HG03575 (cell line): ENCODE results near the gene DPYD.

Experiments used
- ATAC-seq: cut with Tn5 transposase; IDR thresholded peaks from one replicate; pipeline ENCODE4 v1.9.1; 2021; ENCODE audit not compliant: unreplicated experiment, insufficient number of reproducible peaks, low FRiP score; ENCODE audit errors: extremely low read depth

Gene DPYD

DNA sequence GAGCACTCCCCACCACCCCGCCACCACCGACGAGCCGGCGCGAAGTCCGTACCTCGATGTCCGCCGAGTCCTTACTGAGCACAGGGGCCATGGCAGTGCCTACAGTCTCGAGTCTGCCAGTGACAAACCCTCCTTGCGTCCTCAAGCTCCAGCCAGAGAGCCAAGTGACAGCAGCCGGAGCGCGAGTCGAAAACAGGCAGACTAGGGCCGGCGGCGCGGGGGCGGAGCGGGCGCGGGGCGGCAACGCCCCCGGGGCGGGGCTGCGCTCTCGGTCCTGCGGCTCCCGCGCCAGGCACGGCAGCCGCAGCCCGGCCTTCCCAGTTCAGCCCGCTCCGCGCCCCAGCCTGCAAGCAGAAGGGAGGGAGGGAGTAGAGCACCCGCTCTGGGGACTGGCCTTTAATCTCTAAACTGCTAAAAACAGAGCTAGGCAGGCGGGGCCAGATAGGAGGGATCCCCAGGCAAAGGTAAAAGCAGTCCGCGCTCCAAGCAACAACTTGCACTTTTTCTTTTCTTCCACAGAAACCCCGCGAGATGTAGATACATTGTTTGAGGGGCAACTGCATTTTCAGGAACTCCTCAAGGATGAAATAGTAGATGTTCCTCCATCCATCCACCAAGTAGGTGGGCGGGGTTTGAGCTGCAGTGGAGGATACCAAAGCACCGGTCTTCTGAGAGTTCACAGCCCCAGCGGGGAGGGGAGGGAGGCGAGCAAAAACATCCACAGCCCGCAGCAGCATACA is at the start of gene DPYD:
DPYD (minus strand) TSS at position 203 of the 740 bp plus-strand sequence; CDS start at position 91, 112 bp downstream.
- ATAC-seq, result peak; percentile 76

DNA sequence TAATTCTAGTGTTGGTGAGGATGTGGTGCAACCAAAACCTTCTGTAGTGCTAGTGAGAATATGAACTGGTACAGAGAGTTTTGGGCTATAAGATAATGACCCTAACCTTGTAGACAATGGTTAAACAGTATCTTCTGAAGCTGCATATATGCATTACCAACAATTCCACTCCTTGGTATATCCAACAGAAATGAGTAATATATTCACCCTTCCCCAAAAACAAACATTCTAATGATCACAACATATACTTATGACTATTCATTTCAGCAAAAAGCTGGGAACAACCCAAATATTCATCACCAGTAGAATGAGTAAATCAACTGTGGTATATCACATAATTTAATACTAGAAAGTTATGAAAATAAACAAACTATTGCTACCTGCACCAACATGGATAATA is 39.6 kb upstream of the DPYD start:
- no peak for ATAC-seq

DNA sequence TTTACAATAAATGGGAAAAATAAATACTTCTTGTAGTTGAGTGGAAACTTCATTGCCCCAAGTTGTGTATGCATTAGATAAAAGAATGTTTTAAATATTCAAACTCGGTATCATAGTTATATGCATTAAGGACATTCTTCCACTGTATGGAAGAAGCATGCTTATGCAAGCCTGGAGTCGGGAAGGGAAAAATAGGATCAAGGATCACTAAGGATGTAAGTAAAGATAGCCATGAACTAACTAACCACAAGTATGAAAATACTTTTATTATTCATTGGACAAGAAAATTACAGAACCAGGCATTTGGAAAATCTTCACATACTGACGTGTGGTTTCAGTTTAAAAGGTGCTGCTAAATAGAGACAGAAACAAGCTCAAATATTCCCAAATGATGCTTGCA is 26.9 kb upstream of the DPYD start:
- no peak for ATAC-seq

GRCh38 chr1:97943354-97943753 is 22.5 kb upstream of the DPYD start:
- ATAC-seq, result no peak

GRCh38 chr1:97942161-97943123 is 21.6 kb upstream of the DPYD start:
- ATAC-seq, result no peak

GRCh38 chr1:97938285-97938642 is 17.4 kb upstream of the DPYD start:
- no peak for ATAC-seq

DNA sequence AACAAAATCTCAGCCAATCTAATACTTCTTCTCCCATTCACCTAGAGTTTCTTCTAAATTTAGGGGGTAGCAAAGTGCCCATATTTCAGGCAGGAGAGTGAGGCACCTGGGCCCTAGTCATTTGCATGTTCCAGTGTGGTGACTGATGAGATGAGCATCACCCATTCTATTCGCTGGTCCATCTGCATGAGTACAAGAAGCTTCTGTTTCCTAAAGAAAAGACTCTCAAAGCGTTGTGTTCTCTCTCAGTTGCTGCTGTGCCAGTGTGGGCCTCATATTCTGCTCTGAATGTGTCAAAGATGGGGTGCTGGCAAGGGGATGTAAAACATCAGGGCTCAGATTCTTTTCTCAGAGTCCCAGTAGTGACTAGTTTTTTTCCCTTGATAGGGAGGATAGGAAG is 16.1 kb upstream of the DPYD start:
- no peak for ATAC-seq

GRCh38 chr1:97934491-97934890 is 13.7 kb upstream of the DPYD start:
- no peak for ATAC-seq

DNA sequence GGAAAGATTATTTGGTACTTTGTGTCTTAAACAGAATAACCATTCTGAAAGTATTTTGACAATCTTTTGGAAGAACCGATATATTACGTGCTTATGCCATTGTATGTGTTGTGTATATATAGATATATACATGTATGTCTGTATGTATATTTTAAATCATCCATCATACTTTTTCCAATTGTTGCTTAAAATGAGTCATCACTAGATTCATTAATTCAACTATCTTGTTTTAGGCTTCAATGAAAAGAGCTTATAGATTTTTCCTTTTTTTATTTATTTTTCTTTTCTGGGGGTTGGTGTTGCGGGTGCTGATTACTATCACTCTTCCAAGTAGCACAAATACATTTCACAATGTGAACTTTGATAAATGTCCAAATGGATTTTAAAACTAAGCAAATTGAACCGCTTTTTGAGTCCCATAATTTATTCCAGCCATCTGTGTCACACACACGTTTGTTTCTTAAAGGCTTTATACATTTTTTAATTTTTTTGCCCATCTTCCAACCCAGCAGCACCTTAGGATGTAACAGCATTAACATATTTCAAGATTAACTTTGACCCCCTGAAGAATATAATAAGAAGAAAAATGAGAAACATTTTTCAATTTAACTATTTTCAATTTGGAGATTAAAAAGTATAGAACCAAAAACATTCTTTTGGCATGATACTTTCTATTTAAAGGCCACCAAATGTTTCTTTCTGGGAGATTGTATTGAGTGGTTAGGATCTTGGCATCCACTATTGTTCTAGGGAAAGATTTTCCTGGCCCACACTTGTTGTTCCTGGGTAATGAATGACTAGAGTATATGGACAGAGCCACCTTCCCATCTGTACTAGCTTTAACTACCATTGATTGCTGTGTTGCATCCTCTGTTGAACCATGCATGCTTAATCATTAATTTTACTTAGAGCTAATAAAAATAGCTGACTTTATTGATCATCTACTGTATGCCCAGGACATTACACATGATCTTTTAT is 9.3 kb upstream of the DPYD start:
- no peak for ATAC-seq

DNA sequence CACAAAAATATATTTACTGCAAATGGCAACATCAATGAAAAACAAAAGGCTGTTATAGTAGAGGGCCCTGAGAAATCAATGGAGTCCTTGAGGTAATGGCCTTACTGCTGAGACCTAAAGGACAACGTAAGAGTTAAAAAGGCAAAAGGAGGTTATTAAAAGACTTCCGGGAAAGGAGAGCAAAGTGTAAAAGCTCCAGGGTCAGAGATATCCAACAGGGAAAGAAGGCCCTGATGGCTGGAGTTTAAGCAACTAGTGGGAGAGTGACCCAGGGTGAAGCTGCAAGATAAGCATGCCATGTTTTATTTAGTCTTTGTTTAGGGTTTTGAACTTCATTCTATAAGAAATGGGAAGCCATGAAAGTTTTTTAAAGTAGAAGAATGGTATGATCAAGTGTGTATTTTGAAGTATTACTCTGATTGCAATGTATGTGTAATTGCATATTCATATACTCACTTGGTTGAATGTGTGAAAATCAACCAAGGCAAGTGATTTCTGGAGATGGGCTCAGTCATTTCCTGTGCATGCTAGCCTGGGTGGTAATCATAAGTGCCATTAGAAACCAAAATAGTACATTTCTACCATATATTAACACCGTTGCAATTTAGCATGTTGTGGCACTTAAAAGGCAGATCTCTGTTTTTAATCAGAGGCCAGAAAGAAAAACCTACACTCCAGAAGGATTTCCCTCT is 5.3 kb upstream of the DPYD start:
- ATAC-seq, result no peak

DNA sequence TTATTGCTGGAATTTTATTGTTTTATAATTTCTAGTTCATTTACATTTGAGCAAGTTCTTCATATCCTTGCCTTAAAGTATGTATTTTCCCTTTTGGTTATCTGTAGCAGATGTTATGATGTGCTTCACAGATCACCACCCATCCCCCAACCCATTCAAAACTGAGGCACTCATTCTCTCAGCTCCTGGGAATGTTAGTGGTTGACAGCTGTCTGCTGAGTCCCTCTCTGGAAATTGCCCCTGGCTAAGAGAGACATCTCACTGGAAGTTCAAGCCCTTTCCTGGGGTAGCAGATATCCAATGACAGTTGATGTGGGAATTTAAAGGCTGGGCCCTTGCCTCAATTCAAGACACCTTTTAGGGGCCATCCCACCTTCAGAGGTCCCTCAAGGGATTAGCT is 4.3 kb upstream of the DPYD start:
- no peak for ATAC-seq

DNA sequence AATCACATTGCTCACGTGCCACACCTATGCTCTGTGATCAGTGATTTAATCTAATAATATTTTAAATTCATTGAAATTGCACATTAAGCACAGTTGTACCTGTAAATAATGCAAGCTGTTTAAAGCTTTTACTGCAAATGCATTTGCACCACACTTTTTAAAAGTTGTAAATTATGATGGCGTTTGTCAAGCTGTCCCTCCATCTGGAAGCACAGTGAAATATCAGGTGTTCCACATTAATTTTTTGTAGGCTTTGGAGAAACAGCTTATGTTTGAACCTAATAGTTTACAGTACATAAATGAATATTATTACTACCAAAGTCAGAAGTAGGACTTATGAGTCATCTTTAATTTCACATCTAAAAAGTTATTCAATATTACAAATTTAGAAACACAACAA is 3.0 kb upstream of the DPYD start:
- no peak for ATAC-seq

DNA sequence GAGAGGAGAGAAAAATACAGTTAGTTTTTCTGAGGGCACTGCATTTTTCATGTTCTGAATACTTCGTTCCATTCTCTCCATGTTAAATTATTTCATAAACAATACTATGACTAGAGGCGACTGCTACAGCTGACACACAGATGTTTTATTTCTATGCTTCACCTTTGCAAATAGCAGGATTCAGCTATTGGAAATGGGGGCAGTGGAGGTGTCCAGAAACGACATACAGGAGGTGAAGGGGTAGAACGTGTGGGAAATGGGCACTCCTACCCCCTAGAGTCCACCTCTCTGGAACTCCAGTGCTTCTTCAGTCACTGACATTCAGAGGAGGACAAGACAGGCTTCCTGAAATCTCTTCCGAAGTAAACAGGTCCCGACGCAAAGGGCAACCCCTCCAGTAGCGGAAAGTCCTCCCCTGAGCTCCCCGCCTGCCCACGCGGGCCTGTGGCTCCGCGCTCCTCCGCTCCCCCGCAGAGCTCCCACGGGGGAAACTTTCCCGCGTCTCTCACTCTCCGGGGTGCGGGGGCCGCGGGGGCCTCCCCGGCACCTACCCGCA is 480 bp downstream of the DPYD start:
- peak; percentile 5 for ATAC-seq

DNA sequence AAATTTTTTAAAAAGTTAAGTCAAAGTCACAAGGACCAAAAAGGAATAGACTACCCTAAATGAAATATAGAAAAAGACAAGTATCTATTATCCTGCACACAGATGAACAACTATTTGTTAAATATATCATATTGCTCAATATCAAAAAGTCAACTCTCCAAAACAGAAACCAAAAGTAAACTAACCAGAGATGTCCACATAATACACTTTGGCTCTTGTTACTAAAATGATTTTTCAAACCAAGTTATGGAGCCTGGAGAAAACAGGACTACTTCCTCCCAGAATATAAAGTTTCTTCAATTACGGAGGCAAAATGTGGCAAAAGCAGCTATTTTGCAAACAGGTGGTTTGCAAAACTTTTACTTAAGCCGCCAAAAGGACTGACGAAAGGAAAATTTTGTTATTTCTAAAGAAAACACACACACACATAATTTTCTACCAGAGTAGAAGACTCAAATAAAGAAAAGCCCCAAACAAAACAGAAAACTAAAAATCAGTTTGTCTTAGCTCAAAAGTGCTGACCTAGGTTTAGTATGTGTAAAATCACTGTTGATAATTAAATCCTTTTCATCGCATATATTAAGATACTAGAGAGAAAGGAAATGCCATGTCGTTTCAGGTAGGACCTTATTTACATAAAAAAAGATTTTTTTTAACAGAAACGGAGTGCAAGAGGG is 1.1 kb downstream of the DPYD start:
- no peak for ATAC-seq

DNA sequence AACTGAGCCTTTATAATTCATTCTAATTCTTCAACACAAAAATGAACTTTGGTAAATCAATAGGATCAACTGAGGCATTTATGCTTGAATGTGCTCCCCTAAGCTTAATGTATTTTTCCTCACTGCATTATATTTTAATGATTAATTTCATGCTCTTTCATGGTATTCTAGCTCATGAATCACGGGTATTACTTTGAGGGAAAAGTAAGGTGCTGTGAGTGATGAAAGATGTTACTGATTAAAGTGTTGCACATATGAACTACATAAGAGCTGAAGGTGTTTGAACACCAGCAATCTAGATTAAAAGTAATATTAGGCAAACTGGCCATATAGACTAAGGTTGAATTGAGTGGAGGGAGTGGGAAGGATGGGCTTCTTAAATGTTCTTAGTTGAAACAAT is 1.9 kb downstream of the DPYD start:
- no peak for ATAC-seq

DNA sequence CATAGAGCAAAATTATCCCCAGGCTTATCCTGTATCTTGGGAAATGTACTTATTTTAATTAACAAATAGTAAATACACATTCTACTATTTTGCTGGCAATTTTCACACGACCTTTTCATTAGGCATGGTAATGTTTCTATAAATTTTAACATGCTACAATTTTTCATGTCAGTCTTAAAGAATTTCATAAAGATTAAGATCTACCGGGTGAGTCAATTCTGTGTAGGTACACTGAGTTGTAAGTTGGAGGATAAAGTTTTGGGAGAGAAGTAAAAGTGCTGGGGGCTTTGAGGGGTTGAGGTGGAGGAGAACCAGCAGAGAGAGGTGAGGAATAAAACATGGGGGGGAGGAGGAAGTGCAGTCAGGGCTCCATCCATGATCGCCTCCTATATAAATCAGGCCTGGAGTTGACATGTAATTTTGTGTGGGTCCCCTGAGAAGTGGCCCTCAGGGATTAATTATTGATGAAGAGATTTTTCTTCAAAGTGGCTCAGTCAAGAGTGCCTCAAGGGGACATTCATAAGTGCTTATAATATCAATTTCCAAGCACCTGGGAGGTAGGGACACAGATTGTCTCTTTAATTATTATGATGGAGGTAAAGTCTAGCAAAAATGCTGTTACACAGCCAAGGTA is 7.2 kb downstream of the DPYD start:
- ATAC-seq, result no peak
